Measurements from ENCODE around the gene HCN1. TPM values are rescaled to one million over a fixed set of nuclear protein-coding genes. Genes with fewer than 3 reads are reported as not detected.

HCN1 gene
- total RNA-seq, 1 donor, result under 0.01 TPM

DNA sequence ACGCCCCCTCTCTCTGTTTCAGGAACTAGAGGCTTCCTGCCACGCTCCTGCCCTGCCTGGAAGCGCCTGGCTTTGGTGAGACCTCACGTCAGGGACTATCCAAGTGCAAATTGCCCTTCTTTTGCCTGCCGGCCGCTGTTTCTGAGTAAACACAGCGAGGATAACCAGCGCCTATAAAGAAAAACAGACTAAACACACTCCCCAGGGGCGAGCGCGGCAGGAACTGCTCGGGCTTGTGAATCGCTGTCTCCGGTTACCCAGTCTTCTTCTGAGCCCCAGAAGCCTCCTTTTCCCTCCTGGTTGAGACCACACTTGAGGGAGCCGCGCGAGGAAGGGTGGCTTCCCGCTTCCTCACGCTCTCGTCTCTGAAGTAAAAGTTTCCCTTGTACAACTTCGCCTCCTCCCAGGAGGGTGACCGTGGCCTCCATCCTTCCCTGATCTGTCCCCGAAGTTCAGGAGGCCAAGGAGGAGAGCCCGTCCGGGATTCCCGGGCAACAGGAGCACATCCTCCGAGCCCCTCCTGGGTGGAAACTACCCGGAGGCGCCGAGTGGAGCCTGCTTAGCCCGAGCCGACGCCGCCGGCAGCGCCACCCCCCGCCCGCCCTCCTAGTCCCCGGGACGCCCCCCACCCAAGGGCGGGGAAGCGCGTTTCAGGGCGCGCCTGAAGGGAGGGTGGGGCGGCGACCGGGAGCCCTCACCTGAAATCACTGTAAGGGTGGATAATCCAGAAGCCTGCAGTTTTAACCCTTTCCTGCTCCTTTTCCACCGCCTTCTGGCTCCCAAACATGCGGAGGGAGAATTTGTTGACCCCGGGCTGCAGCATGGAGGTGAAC, 993 bp downstream of the HCN1 start:
- TF ChIP-seq CTCF (IDR thresholded peaks at IDR 0.05; ENCODE audit: insufficient read depth, low read depth, low read length), result no peak
- no peak for DNase-seq (ENCODE audit: low read depth)
- H3K4me3 ChIP-seq (ENCODE audit: low read depth, low read length), result no peak overlapping the region

GRCh38 chr5:45694255-45694814, 1.8 kb downstream of the HCN1 start:
- no peak for TF ChIP-seq CTCF (IDR thresholded peaks at IDR 0.05; ENCODE audit: insufficient read depth, low read depth, low read length)
- H3K4me3 ChIP-seq (ENCODE audit: low read depth, low read length), result no peak overlapping the region
- no peak for DNase-seq (ENCODE audit: low read depth)

DNA sequence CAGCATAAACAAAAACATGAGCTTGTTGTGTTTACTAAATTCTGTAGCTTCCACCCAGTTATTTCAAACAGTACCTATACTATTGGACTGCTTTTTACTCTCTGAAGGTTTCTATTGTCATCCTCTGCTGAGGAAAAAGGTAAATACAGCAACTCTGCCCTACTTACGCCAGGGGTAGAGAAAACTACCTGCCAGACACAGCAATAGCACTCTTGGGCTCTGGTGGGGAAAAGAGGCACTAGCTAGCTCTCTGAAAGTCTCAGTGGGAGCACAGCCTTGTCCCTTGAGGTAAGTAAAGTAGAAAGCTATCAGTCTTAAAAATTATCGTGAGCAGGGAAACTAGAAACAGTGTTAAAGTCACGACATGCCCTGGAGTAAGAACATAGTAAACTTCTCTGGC, 3.7 kb downstream of the HCN1 start:
- H3K4me3 ChIP-seq (ENCODE audit: low read depth, low read length), result no peak overlapping the region
- DNase-seq (ENCODE audit: low read depth), result no peak
- no peak for TF ChIP-seq CTCF (IDR thresholded peaks at IDR 0.05; ENCODE audit: insufficient read depth, low read depth, low read length)

DNA sequence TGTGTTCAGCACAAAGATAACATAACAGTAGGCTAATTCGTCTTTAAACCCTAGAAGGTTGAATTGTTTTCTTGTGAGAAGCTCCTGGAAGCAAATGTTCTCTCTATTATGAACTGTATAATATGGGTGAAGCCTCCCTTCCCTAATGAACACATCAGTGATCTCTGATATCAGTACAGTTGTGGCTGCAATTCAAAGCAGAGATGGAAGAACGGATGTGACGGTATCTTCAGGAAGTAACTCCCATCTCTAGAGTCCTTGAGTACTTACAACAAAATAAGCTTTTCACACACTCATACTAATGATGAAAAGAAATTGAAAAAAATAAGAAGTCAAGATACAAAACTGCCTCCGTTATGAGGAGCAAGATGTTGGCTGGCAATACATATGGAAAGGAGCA, 4.5 kb downstream of the HCN1 start:
- no peak for DNase-seq (ENCODE audit: low read depth)
- no peak for TF ChIP-seq CTCF (IDR thresholded peaks at IDR 0.05; ENCODE audit: insufficient read depth, low read depth, low read length)
- no peak overlapping the region for H3K4me3 ChIP-seq (ENCODE audit: low read depth, low read length)

- DNase-seq (ENCODE audit: low read depth), result no peak
- no peak for TF ChIP-seq CTCF (IDR thresholded peaks at IDR 0.05; ENCODE audit: insufficient read depth, low read depth, low read length)
- no peak overlapping the region for H3K4me3 ChIP-seq (ENCODE audit: low read depth, low read length)
These were observed 8.5 kb downstream of the HCN1 start for GRCh38 chr5:45687701-45688100.

DNA sequence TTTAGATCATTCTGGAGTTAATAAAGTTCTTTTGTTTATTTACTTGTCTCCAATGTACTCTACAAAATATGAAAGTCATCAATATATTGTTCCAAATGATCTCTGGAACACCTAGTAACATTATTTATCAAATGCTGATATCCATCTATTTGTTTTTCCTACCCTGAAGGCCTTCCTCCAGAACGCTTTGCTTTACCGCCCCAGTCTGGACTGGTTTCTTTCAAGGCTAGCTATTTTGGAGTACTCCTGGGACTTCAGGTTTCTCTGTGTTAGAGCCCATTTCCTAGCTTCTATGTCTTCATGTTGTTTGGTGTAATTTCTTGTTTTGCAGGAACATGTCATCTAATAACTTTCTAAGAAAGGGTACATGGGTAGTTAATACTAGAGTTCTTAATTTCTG, 9.6 kb downstream of the HCN1 start:
- H3K4me3 ChIP-seq (ENCODE audit: low read depth, low read length), result no peak overlapping the region
- no peak for TF ChIP-seq CTCF (IDR thresholded peaks at IDR 0.05; ENCODE audit: insufficient read depth, low read depth, low read length)
- no peak for DNase-seq (ENCODE audit: low read depth)

All from fibroblast of villous mesenchyme (primary cell).